ENCODE data around the gene DLGAP3.

DLGAP3 gene

GRCh38 chr1:34872133-34872503 lies 57.3 kb downstream of the DLGAP3 start:
- TF ChIP-seq, protein P1, sequence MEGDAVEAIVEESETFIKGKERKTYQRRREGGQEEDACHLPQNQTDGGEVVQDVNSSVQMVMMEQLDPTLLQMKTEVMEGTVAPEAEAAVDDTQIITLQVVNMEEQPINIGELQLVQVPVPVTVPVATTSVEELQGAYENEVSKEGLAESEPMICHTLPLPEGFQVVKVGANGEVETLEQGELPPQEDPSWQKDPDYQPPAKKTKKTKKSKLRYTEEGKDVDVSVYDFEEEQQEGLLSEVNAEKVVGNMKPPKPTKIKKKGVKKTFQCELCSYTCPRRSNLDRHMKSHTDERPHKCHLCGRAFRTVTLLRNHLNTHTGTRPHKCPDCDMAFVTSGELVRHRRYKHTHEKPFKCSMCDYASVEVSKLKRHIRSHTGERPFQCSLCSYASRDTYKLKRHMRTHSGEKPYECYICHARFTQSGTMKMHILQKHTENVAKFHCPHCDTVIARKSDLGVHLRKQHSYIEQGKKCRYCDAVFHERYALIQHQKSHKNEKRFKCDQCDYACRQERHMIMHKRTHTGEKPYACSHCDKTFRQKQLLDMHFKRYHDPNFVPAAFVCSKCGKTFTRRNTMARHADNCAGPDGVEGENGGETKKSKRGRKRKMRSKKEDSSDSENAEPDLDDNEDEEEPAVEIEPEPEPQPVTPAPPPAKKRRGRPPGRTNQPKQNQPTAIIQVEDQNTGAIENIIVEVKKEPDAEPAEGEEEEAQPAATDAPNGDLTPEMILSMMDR (IDR thresholded peaks at IDR 0.05; ENCODE audit: insufficient read depth, missing control alignments) = no peak
- DNase-seq (ENCODE audit: insufficient read length, low spot score) = no peak
- FAIRE-seq = no peak

GRCh38 chr1:34871443-34872132 lies 57.9 kb downstream of the DLGAP3 start:
- FAIRE-seq (no peak), DNase-seq (ENCODE audit: insufficient read length, low spot score) (no peak)
- TF ChIP-seq, protein P1 (IDR thresholded peaks at IDR 0.05; ENCODE audit: insufficient read depth, missing control alignments) = no peak

GRCh38 chr1:34870395-34870794 lies 59.1 kb downstream of the DLGAP3 start:
- no peak for FAIRE-seq
- TF ChIP-seq, protein P1 (IDR thresholded peaks at IDR 0.05; ENCODE audit: insufficient read depth, missing control alignments) = no peak
- no peak for DNase-seq (ENCODE audit: insufficient read length, low spot score)

- TF ChIP-seq, protein P1 (IDR thresholded peaks at IDR 0.05; ENCODE audit: insufficient read depth, missing control alignments) = no peak
- DNase-seq (ENCODE audit: insufficient read length, low spot score) (no peak), FAIRE-seq (no peak)
Observed at GRCh38 chr1:34869760-34870159, 59.7 kb downstream of the DLGAP3 start.

GRCh38 chr1:34868230-34869049 lies 61.0 kb downstream of the DLGAP3 start:
- FAIRE-seq = no peak
- no peak for DNase-seq (ENCODE audit: insufficient read length, low spot score)
- TF ChIP-seq, protein P1 (IDR thresholded peaks at IDR 0.05; ENCODE audit: insufficient read depth, missing control alignments) = no peak

GRCh38 chr1:34867415-34867814 lies 62.0 kb downstream of the DLGAP3 start:
- no peak for DNase-seq (ENCODE audit: insufficient read length, low spot score)
- TF ChIP-seq, protein P1 (IDR thresholded peaks at IDR 0.05; ENCODE audit: insufficient read depth, missing control alignments) = no peak
- FAIRE-seq = no peak

DNA sequence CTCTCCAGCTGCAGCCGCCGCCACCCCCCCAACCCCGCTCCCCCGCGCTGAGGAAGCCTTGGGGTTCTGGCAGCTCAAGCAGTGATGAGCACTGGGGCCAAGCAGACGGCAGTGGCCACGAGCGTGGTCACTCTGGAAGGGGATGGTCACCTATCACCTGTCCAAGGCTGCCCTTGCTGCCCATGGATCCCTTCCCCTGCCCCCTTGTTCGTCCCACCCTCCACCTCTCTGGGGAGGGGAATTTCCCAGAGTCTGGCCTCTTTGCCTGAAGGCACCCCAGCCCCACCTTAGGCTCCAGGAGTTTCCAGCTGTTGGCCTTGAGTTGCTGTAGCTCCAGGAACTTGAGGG lies 62.7 kb downstream of the DLGAP3 start:
- no peak for DNase-seq (ENCODE audit: insufficient read length, low spot score)
- TF ChIP-seq, protein P1 (IDR thresholded peaks at IDR 0.05; ENCODE audit: insufficient read depth, missing control alignments) = no peak
- no peak for FAIRE-seq

All from D721Med (cell line).